ENCODE data around the gene ICOS.
"Not testable (repeated sequence)": the region's sequence is repeated elsewhere in the genome, so short reads cannot be mapped to it uniquely, and the experiment has no call there.

DNA sequence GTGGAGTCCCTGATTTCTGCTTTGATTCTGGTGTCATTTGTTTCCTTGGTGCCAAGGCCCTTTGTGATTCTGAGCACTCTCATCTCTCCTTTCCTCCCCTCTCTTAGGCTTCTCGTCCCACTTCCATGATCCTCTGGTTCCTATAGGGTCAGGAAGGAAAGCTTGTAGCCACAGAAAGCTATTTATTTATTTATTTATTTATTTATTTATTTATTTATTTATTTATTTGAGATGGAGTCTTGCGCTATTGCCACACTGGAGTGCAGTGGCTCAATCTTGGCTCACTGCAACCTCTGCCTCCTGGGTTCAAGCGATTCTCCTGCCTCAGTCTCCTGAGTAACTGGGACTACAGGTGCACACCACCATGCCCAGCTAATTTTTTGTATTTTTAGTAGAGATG, 49.4 kb downstream of the ICOS start:
- TF ChIP-seq, protein P1, sequence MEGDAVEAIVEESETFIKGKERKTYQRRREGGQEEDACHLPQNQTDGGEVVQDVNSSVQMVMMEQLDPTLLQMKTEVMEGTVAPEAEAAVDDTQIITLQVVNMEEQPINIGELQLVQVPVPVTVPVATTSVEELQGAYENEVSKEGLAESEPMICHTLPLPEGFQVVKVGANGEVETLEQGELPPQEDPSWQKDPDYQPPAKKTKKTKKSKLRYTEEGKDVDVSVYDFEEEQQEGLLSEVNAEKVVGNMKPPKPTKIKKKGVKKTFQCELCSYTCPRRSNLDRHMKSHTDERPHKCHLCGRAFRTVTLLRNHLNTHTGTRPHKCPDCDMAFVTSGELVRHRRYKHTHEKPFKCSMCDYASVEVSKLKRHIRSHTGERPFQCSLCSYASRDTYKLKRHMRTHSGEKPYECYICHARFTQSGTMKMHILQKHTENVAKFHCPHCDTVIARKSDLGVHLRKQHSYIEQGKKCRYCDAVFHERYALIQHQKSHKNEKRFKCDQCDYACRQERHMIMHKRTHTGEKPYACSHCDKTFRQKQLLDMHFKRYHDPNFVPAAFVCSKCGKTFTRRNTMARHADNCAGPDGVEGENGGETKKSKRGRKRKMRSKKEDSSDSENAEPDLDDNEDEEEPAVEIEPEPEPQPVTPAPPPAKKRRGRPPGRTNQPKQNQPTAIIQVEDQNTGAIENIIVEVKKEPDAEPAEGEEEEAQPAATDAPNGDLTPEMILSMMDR (conservative IDR thresholded peaks at IDR 0.05; ENCODE audit: low read depth, low read length), result not testable (repeated sequence)
- TF ChIP-seq EZH2phosphoT487 (IDR thresholded peaks at IDR 0.05; ENCODE audit: borderline replicate concordance, low read length), result not testable (repeated sequence)

Data from PC-3 (cell line).